Effector CD4-positive, alpha-beta T cell (primary cell): Measurements from ENCODE around the gene OR10T2. TPM values are rescaled to one million over a fixed set of nuclear protein-coding genes. Genes with fewer than 3 reads are reported as not detected.
"Not testable (repeated sequence)": the region's sequence is repeated elsewhere in the genome, so short reads cannot be mapped to it uniquely, and the experiment has no call there.

Experiments used
- DNase-seq: peaks from one replicate; pipeline ENCODE4 v3.0.0-alpha.2; 2020
- total RNA-seq: gene quantifications from one replicate; lab custom pipeline; 2026; lab: John Stamatoyannopoulos, UW

OR10T2 gene
- not detected for total RNA-seq

- DNase-seq: no peak
These were observed at the start of gene OR10T2 for GRCh38 chr1:158398818-158399514. Gene OR10T2 (minus strand): TSS chr1:158399466. CDS start chr1:158399466, 0 bp downstream.

- no peak for DNase-seq
These were observed 46.1 kb upstream of the OR10T2 start for GRCh38 chr1:158445376-158445775.

- DNase-seq: no peak
These were observed 35.5 kb upstream of the OR10T2 start for GRCh38 chr1:158434741-158435140.

- DNase-seq: not testable (repeated sequence)
These were observed 30.9 kb upstream of the OR10T2 start for GRCh38 chr1:158430163-158430562.

GRCh38 chr1:158426137-158426536, 26.9 kb upstream of the OR10T2 start, which contains the start of gene OR10K2:
Gene OR10K2 (minus strand): TSS chr1:158426237. CDS start chr1:158420866, 5,371 bp downstream.
- no peak for DNase-seq

GRCh38 chr1:158425027-158425426, 25.8 kb upstream of the OR10T2 start:
- no peak for DNase-seq

- no peak for DNase-seq
These were observed 22.9 kb upstream of the OR10T2 start for GRCh38 chr1:158422212-158422611.

- DNase-seq: no peak
These were observed 18.3 kb upstream of the OR10T2 start for GRCh38 chr1:158417586-158417985.

GRCh38 chr1:158414651-158415345, 15.5 kb upstream of the OR10T2 start:
- DNase-seq: no peak

- no peak for DNase-seq
These were observed 7.8 kb upstream of the OR10T2 start for GRCh38 chr1:158407092-158407491.

- DNase-seq: no peak
These were observed 1.6 kb upstream of the OR10T2 start for GRCh38 chr1:158400871-158401270.

GRCh38 chr1:158396646-158397045, 2.6 kb downstream of the OR10T2 start:
- no peak for DNase-seq

GRCh38 chr1:158393476-158393875, 5.8 kb downstream of the OR10T2 start:
- DNase-seq: no peak

GRCh38 chr1:158391099-158391498, 8.2 kb downstream of the OR10T2 start:
- DNase-seq: no peak

GRCh38 chr1:158390331-158390730, 8.9 kb downstream of the OR10T2 start:
- no peak for DNase-seq

- no peak for DNase-seq
These were observed 24.4 kb downstream of the OR10T2 start for GRCh38 chr1:158374860-158375259.

- not testable (repeated sequence) for DNase-seq
These were observed 25.2 kb downstream of the OR10T2 start for GRCh38 chr1:158374101-158374500.

- no peak for DNase-seq
These were observed 27.9 kb downstream of the OR10T2 start for GRCh38 chr1:158371188-158371953.

GRCh38 chr1:158366783-158367182, 32.5 kb downstream of the OR10T2 start:
- no peak for DNase-seq

- DNase-seq: no peak
These were observed 36.3 kb downstream of the OR10T2 start for GRCh38 chr1:158362941-158363340.

- DNase-seq: no peak
These were observed 36.8 kb downstream of the OR10T2 start for GRCh38 chr1:158362482-158362881.

GRCh38 chr1:158357441-158357840, 41.8 kb downstream of the OR10T2 start:
- no peak for DNase-seq

GRCh38 chr1:158356616-158357015, 42.6 kb downstream of the OR10T2 start:
- DNase-seq: no peak
